NCI-H446 (cell line): ENCODE data around the gene PTPRT.
A peak's percentile ranks its signal among the peaks of the same experiment; 100 is the strongest.

Source experiments
- DNase-seq, 2 experiments: peaks; one replicate each; lab custom pipeline; 2025; lab: John Stamatoyannopoulos, UW

Gene PTPRT

GRCh38 chr20:42376131-42376530, 813.6 kb downstream of the PTPRT start:
- no peak for DNase-seq

GRCh38 chr20:42373049-42373448, 816.7 kb downstream of the PTPRT start:
- no peak for DNase-seq

GRCh38 chr20:42370075-42370474, 819.6 kb downstream of the PTPRT start:
- no peak for DNase-seq

- DNase-seq = no peak
Measured at GRCh38 chr20:42368910-42369309, 820.8 kb downstream of the PTPRT start.

- peak in 1 of 2 experiments; percentile 27 for DNase-seq
Measured at GRCh38 chr20:42366626-42367025, 823.1 kb downstream of the PTPRT start.

GRCh38 chr20:42364446-42364845, 825.3 kb downstream of the PTPRT start:
- DNase-seq = no peak

- no peak for DNase-seq
Measured at GRCh38 chr20:42361402-42361970, 828.2 kb downstream of the PTPRT start.

GRCh38 chr20:42360621-42361020, 829.1 kb downstream of the PTPRT start:
- DNase-seq = no peak

GRCh38 chr20:42359617-42360016, 830.1 kb downstream of the PTPRT start:
- no peak for DNase-seq

GRCh38 chr20:42352096-42352495, 837.6 kb downstream of the PTPRT start:
- no peak for DNase-seq

- DNase-seq = no peak
Measured at GRCh38 chr20:42350521-42350920, 839.2 kb downstream of the PTPRT start.

- no peak for DNase-seq
Measured at GRCh38 chr20:42346189-42347170, 843.2 kb downstream of the PTPRT start.

- no peak for DNase-seq
Measured at GRCh38 chr20:42341654-42342053, 848.1 kb downstream of the PTPRT start.

GRCh38 chr20:42340368-42340767, 849.3 kb downstream of the PTPRT start:
- DNase-seq = no peak

GRCh38 chr20:42338294-42339201, 851.2 kb downstream of the PTPRT start:
- no peak for DNase-seq

- no peak for DNase-seq
Measured at GRCh38 chr20:42336576-42336975, 853.1 kb downstream of the PTPRT start.

- DNase-seq = no peak
Measured at GRCh38 chr20:42319252-42320013, 870.3 kb downstream of the PTPRT start.

- no peak for DNase-seq
Measured at GRCh38 chr20:42313704-42314103, 876.0 kb downstream of the PTPRT start.

- DNase-seq = no peak
Measured at GRCh38 chr20:42309050-42309449, 880.7 kb downstream of the PTPRT start.

- no peak for DNase-seq
Measured at GRCh38 chr20:42308171-42308570, 881.5 kb downstream of the PTPRT start.

- no peak for DNase-seq
Measured at GRCh38 chr20:42295592-42295991, 894.1 kb downstream of the PTPRT start.

GRCh38 chr20:42294976-42295375, 894.7 kb downstream of the PTPRT start:
- DNase-seq = no peak
